GM21576 (cell line): ENCODE measurements around the gene DNAJC27.

Experiments used
- ATAC-seq: cut with Tn5 transposase; IDR thresholded peaks from one replicate; pipeline ENCODE4 v1.9.1; 2021; ENCODE audit warnings: mild to moderate bottlenecking, moderate library complexity; ENCODE audit not compliant: unreplicated experiment

Gene DNAJC27

DNA sequence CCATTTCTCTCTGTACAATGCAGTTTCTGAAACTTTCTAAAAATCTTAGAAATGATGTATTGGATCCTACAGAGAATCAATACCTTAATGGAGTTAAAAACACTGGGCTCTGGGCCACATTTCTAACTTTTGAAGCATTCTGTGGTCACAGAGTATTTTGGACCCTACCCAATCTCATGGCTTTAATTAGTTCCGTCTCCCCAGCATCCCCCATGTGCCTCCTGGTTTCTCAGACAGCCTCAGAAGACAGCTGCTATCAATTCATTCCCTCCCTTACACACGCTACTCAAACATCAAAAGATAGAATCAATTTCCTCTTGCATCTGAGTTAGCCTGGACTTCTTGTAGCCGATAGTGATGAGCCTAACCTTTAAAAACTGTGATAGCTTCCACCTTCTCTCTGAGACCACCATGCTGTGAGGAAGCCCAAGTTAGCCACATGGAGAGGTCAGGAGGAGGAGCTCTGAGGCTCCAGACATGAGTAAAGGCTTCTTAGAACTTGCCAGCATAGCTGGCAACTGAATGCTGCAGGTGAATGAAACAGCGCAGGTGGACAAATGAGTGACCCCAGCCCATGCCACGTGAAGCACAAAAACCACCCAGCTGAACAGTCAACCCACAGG lies 62.1 kb downstream of the DNAJC27 start:
- ATAC-seq, result no peak

DNA sequence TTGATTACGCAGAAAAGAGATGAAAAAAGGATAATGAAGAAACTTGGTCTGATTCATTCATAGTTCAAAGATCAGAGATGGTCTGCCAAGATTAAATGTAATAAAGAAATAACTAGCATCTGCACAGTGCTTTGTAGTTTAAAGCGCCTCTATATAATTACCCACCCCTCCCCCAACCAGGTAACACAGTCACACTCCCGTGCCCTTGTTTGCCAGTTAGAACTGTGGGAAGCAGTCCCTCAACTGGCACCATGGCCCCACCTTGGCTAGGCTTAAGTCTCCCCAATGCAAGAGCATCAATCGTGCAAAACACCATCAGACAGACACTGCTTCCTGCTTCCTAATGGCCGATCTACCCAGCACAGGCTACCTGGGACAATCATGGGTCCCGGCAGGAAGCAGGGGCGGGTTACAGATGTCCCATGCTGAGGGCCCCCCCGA lies 63.3 kb downstream of the DNAJC27 start:
- no peak for ATAC-seq

GRCh38 chr2:24907116-24907515 lies 64.6 kb downstream of the DNAJC27 start:
- ATAC-seq, result no peak

DNA sequence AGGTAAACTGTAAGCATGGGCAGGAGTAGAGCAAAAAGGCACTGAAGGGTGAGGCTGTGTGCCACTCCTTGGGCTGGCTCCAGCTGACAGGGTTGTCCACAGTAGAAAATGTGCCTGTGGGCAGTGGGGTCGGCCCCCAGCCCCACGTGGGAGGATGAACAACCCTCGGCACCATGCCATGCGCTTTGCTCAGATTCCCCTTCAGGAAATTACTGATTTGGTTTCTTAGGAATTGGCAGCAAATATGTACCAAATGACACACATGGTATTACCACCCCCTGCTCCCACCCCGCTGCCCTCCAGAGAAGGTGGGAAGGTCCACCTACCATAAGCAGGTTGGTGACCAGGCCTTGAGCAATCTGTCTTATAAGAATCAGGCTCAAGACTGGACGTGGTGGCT lies 65.3 kb downstream of the DNAJC27 start:
- ATAC-seq, result no peak

DNA sequence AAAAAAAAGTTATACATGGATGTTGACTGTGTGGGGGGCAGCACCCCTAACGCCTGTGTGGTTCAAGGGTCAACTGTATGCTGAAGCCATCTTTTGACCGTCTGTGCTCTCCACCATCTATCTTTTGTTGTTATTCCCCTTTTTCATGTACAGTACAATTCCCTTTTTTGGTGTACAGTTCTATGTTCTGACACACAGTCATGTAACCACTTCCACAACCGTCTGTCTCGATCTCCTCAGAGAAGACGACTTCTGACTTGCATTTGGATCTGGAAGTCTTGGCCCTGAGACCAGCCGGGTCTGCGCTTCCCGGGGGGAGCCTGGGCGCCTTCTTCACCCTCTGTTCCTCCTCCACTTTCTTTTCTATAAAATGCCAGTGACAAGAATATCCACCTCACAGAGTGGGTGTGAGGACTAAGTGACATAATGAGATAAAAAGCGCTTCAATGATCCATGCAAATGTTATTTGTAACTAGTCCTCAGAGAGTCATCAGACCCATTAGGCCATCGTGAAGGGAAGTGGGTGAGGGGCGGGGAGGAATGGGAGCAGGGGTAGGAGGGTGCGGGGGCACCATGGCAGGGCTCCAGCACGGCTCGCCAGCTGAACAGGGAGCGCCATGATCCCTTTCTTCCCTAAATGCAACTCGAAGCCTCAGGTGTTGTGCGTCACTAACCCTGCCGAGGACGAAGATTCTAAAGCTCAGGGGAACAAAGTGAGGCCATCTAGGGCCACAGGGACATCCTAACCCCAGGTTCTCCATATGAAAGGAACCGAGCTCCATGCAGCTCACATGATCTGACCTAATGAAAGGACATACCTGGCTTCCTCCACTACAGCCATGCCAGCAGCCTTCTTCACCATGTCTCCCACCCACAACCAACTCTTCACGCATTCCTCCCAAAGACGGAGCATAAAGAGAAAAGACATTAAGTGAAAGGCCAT lies 68.3 kb downstream of the DNAJC27 start:
- ATAC-seq, result no peak

GRCh38 chr2:24899361-24899910 lies 72.3 kb downstream of the DNAJC27 start:
- no peak for ATAC-seq

GRCh38 chr2:24898122-24899109 lies 73.3 kb downstream of the DNAJC27 start:
- ATAC-seq, result no peak

DNA sequence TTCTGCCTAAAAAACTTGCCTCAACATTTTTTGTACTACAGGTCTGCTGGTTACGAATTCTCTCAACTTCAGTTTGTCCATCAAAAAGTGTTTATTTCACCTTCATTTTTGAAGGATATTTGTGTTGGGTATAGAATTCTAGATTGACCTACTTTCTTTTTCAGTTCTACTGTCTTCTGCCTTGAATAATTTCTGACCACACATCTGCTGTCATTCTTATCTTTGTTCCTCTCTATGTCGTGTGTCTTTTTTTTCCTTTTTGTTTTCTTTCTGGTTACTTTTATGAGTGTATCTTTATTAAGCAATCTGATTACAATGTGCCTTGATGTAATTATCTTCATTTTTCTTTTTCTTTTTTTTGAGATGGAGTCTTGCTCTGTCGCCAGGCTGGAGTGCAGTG lies 77.0 kb downstream of the DNAJC27 start:
- ATAC-seq, result no peak

- no peak for ATAC-seq
Measured at GRCh38 chr2:24893934-24894333, 77.8 kb downstream of the DNAJC27 start.
